GM21825 (cell line): ENCODE measurements around the gene GRK5.
"Not testable (repeated sequence)": the region's sequence is repeated elsewhere in the genome, so short reads cannot be mapped to it uniquely, and the experiment has no call there.

Experiments used
- ATAC-seq: cut with Tn5 transposase; IDR thresholded peaks from one replicate; pipeline ENCODE4 v1.9.1; 2021; ENCODE audit warnings: mild to moderate bottlenecking, moderate library complexity; ENCODE audit not compliant: unreplicated experiment

The GRK5 gene

DNA sequence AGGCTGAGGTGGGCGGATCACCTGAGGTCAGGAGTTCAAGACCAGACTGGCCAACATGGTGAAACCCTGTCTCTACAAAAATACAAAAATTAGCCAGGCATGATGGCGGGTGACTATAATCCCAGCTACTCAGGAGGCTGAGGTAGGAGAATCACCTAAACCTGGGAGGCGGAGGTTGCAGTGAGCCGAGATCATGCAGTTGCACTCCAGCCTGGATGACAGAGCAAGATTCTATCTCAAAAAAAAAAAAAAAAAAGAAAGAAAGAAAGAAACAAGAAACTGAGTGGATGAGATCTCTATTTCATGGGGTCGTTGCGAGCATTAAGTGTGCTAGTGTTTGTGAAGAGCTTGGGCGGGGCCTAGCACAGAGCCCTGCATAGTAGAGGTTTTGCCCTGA lies 65.0 kb downstream of the GRK5 start:
- ATAC-seq, result not testable (repeated sequence)

DNA sequence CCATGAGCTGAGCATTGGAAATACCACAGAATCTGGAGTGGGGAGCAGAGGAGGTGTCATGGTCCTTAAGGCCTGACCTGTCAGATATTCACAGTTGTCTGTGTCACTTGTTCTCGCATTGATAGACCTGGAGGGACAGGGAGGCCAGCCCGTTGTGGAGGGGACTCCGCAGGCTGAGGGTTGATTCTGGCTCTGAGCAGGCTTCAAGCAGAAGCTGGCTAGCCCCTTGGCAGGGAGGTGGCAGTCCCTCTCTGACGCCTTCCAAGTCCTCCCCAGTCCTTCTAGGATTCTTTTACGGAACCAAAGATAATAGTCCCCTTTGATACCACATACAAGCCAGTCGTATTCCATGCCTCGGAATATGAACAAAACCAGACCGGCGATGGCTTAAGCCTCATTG lies 65.4 kb downstream of the GRK5 start:
- ATAC-seq, result no peak

DNA sequence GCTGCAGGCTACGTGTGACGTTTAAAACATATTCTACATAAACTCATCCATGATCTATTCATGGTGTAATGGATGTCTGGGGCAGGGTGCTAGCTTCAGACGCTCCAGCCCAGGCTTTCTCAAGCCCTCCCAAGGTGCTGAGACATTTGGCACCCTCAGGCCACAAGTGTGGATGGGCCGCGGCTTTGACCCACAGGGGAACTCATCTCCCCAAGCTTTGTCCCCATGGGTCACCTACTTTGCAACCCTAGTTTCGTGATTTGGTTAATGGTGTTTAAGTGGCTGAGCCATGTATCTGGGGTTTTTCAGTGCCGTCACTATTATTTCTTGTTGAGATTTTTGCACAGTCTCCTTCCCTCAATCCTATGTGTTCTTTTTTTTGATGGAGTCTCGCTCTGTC lies 66.0 kb downstream of the GRK5 start:
- ATAC-seq, result no peak

DNA sequence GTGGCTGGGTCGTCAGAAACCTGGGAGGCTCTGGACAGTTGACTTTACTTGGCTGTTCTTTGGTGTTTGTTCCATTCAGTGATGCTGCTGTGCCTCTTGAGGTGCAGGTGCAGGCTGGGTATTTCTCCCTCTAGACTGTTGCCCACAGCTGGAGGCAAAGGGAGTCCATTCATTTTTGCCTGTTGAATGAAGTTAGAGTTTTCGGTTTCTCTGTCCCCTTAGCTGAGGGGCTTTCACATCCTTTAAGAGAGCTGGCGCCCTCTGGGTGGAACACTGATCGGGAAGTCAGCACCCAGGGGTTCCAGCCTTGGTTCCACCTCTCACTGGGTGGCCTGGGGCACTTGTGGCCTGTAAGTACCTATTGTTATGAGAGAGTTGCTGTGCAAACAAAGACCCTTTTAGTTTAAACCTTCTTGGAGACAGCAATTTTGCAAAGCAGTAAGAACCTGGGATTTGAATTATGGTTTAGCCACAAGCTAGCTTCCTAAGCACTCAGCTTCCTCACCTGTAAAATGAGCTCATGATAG lies 67.2 kb downstream of the GRK5 start:
- no peak for ATAC-seq

- ATAC-seq, result no peak
These were observed 67.7 kb downstream of the GRK5 start for GRCh38 chr10:119275085-119275484.

DNA sequence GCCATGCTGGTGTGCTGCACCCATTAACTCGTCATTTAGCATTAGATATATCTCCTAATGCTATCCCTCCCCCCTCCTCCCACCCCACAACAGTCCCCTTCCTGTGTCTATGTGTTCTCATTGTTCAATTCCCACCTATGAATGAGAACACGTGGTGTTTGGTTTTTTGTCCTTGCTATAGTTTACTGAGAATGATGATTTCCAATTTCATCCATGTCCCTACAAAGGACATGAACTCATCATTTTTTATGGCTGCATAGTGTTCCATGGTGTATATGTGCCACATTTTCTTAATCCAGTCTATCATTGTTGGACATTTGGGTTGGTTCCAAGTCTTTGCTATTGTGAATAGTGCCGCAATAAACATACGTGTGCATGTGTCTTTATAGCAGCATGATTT lies 68.8 kb downstream of the GRK5 start:
- not testable (repeated sequence) for ATAC-seq

DNA sequence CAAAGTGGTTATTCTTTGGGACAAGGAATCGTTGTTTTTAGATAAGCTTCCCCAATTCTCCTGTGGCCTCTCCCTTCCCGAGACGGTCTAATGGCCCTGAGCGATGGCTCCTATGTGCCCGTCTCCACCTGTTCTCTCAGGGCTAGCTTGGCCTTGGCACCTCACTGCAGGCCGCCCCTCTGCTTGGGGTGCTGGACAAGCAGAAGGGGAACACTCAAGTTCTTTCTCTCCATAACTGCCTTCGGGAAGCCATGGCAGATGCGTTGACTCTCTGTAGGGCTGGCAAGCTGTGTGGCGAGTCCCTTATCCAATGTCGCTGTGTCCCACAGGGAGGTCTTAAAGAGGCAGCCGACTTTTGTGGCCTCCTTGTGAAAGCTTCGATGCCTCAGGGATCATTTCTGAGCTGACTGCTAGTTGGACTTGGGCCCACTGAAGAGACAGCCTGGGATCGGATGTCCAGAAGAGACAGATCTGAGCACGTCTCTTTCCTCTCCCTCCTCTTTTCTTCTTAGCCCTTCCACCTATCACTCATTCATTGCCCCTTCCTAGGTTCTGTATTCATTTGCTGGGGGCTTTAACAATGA lies 70.8 kb downstream of the GRK5 start:
- no peak for ATAC-seq

DNA sequence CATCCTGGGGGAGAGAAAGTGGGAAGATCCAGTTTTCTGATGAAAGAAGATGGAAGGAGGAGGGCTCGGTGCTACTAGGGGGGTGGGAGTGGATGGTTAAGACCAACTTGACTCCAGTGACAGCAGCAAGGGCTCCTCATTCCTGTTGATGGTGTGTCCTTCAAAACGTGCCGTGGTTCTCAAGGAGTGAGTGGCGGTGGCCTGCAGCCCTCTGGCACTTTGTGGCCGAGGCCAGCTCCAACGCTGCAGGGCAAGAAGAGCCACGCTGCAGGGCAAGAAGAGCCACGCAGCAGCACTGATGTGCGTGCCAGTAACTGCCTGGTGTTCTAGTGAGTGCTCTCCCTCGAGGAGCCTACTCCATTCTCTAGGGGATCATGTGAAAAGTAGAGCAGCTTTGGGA lies 72.1 kb downstream of the GRK5 start:
- ATAC-seq, result no peak

- ATAC-seq, result no peak
These were observed 74.3 kb downstream of the GRK5 start for GRCh38 chr10:119281581-119282071.

- ATAC-seq, result no peak
These were observed 75.1 kb downstream of the GRK5 start for GRCh38 chr10:119282446-119282845.

GRCh38 chr10:119283387-119283786 lies 76.0 kb downstream of the GRK5 start:
- no peak for ATAC-seq

GRCh38 chr10:119283818-119284217 lies 76.4 kb downstream of the GRK5 start:
- ATAC-seq, result peak; percentile 54

- no peak for ATAC-seq
These were observed 77.3 kb downstream of the GRK5 start for GRCh38 chr10:119284679-119285096.

DNA sequence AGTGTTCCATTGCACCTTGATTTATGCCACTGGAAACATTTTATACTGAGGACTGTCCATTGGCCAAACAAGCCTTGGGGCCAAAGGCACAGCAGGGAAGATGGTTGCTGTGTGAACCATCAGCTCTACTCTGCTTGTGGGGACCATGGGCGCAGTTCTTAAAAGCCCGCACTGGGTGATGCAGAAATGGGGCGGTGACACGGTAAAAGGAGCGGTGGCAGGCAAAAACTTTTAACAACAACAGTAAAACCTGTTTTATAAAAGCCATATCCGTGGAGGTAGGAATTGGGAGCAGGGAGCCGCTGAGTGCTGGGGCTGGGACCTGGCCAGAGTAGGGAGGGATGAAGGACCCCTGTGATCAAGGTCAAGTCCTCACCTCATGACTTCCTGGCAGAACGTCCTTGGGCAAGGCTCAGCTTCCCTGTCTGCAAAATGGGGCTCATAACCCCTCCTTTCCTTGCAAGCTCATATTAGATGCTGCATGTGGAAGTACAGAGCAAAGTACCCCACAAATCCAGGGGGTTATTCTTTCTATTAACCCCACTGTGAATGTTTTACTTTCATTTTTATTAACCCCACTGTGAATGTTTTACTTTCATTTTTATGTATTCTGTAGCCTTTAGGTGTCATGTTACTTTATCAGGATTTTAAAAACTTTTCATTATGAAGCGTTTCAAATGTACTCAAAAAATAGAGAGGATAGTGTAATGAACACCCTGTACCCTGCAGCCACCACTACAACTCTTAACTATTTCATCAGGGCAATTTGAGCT lies 78.3 kb downstream of the GRK5 start:
- ATAC-seq, result no peak

- no peak for ATAC-seq
These were observed 79.1 kb downstream of the GRK5 start for GRCh38 chr10:119286516-119286915.

DNA sequence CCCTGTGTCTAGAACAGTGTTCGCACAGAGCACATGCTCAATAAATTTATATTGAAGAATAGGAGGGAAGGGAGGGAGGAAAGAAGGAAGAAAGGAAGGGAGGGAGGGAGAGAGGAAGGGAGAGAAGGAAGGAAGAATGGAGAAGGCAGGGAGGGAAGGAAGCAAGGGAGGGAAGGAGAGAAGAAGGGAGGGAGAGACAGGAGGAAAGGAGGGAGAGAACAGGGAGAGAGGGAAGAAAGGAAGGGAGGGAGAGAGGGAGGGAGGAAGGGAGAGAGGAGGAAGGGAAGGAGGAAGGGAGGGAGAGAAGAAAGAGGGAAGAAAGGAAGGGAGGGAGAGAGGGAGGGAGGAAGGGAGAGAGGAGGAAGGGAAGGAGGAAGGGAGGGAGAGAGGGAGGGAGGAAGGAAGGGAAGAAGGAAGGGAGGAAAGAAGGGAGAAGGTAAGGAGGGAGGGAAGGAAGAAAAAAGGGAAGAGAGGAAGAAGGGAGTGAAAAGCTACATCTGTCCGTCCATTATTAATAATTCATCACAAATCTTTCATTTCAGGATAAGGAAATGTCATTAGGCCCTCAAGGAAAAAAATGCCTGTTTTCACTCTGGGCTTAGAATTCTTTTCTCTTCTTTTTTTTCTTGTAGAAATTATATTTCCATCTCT lies 79.7 kb downstream of the GRK5 start:
- no peak for ATAC-seq

GRCh38 chr10:119288574-119289001 lies 81.2 kb downstream of the GRK5 start:
- ATAC-seq, result no peak

GRCh38 chr10:119289227-119289920 lies 82.0 kb downstream of the GRK5 start:
- no peak for ATAC-seq

DNA sequence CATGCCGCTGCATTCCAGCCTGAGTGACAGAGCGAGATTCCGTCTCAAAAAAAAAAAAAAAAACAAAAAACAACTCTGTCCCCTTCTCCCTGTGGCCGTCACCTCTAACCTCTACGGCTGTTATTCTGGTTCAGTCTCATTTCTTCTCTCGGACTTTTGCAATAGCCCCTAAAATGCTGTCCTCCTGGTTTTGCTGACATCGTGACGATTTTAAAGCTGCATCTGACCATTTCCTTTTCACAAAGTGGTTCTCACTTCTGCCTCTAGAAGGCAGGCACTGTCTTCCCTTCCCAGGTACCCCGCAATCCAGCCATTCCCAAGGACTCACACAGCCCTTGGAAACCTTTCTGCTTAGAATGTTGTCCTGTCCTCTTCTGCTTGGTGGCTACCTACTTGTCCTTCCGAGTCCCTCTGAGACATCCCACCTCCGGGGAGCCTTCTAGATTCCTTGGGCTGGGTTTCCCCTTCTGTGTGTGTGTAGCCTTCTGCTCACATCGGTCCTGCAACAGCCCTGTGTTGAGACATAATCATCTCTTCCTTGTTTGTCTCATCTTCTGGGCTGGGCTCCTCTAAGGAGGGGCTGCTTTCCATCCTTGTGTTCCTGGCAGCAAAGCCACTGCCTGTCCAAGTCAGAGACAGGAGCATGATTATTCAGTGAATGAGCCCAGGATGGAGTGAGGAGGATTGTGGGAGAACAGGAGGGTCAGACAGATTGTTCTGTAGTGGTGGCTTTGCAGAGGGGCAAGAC lies 83.1 kb downstream of the GRK5 start:
- ATAC-seq, result no peak

GRCh38 chr10:119291223-119291900 lies 84.0 kb downstream of the GRK5 start:
- no peak for ATAC-seq
